ENCODE results near the gene CACNA1H.
"Not testable (repeated sequence)": the region's sequence is repeated elsewhere in the genome, so short reads cannot be mapped to it uniquely, and the experiment has no call there.

- TF ChIP-seq CTCF (IDR thresholded peaks at IDR 0.05; ENCODE audit: poor library complexity); EZH2phosphoT487 (IDR thresholded peaks at IDR 0.05; ENCODE audit: low read depth, severe bottlenecking, unreplicated experiment); EZH2 (IDR thresholded peaks at IDR 0.05; ENCODE audit: borderline replicate concordance): not testable (repeated sequence)
Observed at GRCh38 chr16:1229476-1229875, 76.6 kb downstream of the CACNA1H start.
